DND-41 (cell line): Measurements from ENCODE around the gene GLRA1.

Source experiments
- ATAC-seq: fragments of 200-7000 bp; cut with Tn5 transposase; 3 replicates; pipeline ENCODE4 v1.9.1; 2021; ENCODE audit warnings: low read depth; ENCODE audit not compliant: insufficient read depth
- DNase-seq: peaks from one replicate; pipeline ENCODE4 v3.0.0-alpha.2; 2020
- H2AFZ ChIP-seq: 2 replicates; pipeline ENCODE4 v1.6.0; 2012; ENCODE audit warnings: low read depth, low read length
- H3K27ac ChIP-seq: 2 replicates; pipeline ENCODE4 v1.5.1; 2012; ENCODE audit warnings: low read length, inconsistent platforms
- H3K27me3 ChIP-seq: fragments of 200-600 bp; sonication (generic); 2 replicates; pipeline ENCODE4 v1.6.0; 2012; ENCODE audit warnings: low read length, mild to moderate bottlenecking, inconsistent platforms; ENCODE audit not compliant: insufficient read depth, poor library complexity
- H3K36me3 ChIP-seq: 2 replicates; pipeline ENCODE4 v1.5.1; 2012; ENCODE audit warnings: low read length, inconsistent platforms; ENCODE audit not compliant: insufficient read depth
- H3K4me1 ChIP-seq: 2 replicates; pipeline ENCODE4 v1.5.1; 2012; ENCODE audit warnings: mild to moderate bottlenecking, low read length; ENCODE audit not compliant: insufficient read depth
- H3K4me2 ChIP-seq: 2 replicates; pipeline ENCODE4 v1.6.0; 2012; ENCODE audit warnings: mild to moderate bottlenecking, moderate library complexity, low read length, inconsistent platforms; ENCODE audit not compliant: insufficient read depth
- H3K4me3 ChIP-seq, 2 experiments: fragments of 200-600 bp in 1 of 2; shearing (Covaris generic) in 1 of 2; 2 replicates each; pipeline ENCODE4 v1.5.1; 2012 to 2016; ENCODE audit warnings: inconsistent platforms in 2 of 2, low read length in 2 of 2, mild to moderate bottlenecking in 2 of 2, low read depth in 1 of 2, moderate library complexity in 1 of 2
- H3K79me2 ChIP-seq: 2 replicates; pipeline ENCODE4 v1.6.0; 2012; ENCODE audit warnings: low read length, inconsistent platforms; ENCODE audit not compliant: insufficient read depth
- H3K9ac ChIP-seq: 2 replicates; pipeline ENCODE4 v1.6.0; 2012; ENCODE audit warnings: low read depth, mild to moderate bottlenecking, inconsistent platforms, low read length, moderate library complexity
- H3K9me3 ChIP-seq: 2 replicates; pipeline ENCODE4 v1.5.1; 2012; ENCODE audit warnings: low read length, moderate library complexity, mild to moderate bottlenecking, inconsistent platforms; ENCODE audit not compliant: insufficient read depth, severe bottlenecking
- H4K20me1 ChIP-seq: 2 replicates; pipeline ENCODE4 v1.6.0; 2012; ENCODE audit warnings: low read length; ENCODE audit not compliant: insufficient read depth
- EZH2 ChIP-seq: IDR thresholded peaks from 3 replicates; pipeline ENCODE4 v1.6.1; 2012; ENCODE audit warnings: borderline replicate concordance, low read depth, mild to moderate bottlenecking, moderate library complexity, low read length, inconsistent platforms; ENCODE audit not compliant: severe bottlenecking
- TF ChIP-seq, protein P1 (sequence below): IDR thresholded peaks from 2 replicates; pipeline ENCODE4 v1.5.1; 2012; ENCODE audit warnings: borderline replicate concordance, low read length, moderate library complexity, mild to moderate bottlenecking; ENCODE audit not compliant: poor library complexity, severe bottlenecking; ENCODE audit errors: extremely low read depth

GLRA1 gene

DNA sequence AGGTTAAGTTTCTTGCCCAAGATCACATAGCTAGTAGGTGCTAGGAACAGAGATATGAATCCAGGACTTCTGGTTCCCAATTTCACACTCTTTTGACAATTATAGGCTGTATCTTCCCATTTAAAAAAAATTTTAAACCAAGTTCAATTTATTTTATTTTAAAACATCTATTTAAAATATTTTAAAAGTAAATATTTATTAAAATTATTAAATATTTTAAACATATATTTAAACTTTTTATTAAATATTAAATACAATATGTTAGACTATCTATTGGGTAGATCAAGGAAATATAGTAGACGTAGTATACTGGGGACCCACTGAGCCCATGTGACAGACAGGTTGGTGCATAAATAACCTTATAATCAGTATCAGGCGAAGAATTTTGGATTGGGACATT is 54.8 kb downstream of the GLRA1 start:
- Histone ChIP-seq H3K27ac (no peak overlapping the region), H2AFZ (no peak overlapping the region), H3K27me3 (no peaks in the 10 kb centered on the region), H3K4me3 (no peak overlapping the region), H3K4me2 (no peak overlapping the region), H3K9me3 (no peaks in the 10 kb centered on the region), H3K36me3 (no peaks in the 10 kb centered on the region), H3K79me2 (no peaks in the 10 kb centered on the region), H4K20me1 (no peaks in the 10 kb centered on the region), H3K9ac (no peak overlapping the region), H3K4me1 (no peaks in the 10 kb centered on the region)
- no peak for DNase-seq
- no peak for ATAC-seq
- TF ChIP-seq, protein P1, sequence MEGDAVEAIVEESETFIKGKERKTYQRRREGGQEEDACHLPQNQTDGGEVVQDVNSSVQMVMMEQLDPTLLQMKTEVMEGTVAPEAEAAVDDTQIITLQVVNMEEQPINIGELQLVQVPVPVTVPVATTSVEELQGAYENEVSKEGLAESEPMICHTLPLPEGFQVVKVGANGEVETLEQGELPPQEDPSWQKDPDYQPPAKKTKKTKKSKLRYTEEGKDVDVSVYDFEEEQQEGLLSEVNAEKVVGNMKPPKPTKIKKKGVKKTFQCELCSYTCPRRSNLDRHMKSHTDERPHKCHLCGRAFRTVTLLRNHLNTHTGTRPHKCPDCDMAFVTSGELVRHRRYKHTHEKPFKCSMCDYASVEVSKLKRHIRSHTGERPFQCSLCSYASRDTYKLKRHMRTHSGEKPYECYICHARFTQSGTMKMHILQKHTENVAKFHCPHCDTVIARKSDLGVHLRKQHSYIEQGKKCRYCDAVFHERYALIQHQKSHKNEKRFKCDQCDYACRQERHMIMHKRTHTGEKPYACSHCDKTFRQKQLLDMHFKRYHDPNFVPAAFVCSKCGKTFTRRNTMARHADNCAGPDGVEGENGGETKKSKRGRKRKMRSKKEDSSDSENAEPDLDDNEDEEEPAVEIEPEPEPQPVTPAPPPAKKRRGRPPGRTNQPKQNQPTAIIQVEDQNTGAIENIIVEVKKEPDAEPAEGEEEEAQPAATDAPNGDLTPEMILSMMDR: no peak
- TF ChIP-seq EZH2: no peak

DNA sequence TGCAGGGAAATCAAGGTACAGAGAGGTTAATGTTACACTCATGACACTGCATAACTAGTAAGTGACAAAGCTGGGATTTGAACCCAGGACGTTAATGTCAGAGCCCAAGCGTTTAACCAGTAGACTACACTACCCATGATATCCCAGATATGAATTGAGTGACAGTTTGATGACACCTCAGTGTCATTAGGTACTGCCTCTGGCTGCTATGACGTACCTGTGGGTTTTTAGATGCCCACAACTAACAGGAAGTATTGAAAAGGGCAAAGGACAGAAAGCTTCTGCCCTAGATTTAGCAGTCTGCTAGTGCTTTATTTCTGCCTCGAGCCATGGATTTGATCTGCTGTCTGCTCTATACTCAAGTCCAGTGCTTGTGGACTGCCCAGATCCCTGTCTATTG is 56.2 kb downstream of the GLRA1 start:
- Histone ChIP-seq H4K20me1 (no peaks in the 10 kb centered on the region), H3K27me3 (no peaks in the 10 kb centered on the region), H2AFZ (no peak overlapping the region), H3K4me3 (no peak overlapping the region), H3K4me2 (no peak overlapping the region), H3K79me2 (no peaks in the 10 kb centered on the region), H3K4me1 (no peaks in the 10 kb centered on the region), H3K9me3 (no peaks in the 10 kb centered on the region), H3K9ac (no peak overlapping the region), H3K27ac (no peak overlapping the region), H3K36me3 (no peaks in the 10 kb centered on the region)
- TF ChIP-seq, protein P1: no peak
- no peak for TF ChIP-seq EZH2
- DNase-seq (no peak), ATAC-seq (no peak)

GRCh38 chr5:151864061-151864748 is 60.4 kb downstream of the GLRA1 start:
- Histone ChIP-seq H3K4me3 (no peak overlapping the region), H2AFZ (no peak overlapping the region), H3K27me3 (no peaks in the 10 kb centered on the region), H4K20me1 (no peaks in the 10 kb centered on the region), H3K4me1 (no peaks in the 10 kb centered on the region), H3K9ac (no peak overlapping the region), H3K9me3 (no peaks in the 10 kb centered on the region), H3K79me2 (no peaks in the 10 kb centered on the region), H3K27ac (no peak overlapping the region), H3K4me2 (no peak overlapping the region), H3K36me3 (no peaks in the 10 kb centered on the region)
- TF ChIP-seq, protein P1: no peak
- no peak for TF ChIP-seq EZH2
- DNase-seq (no peak), ATAC-seq (no peak)
